IMR-90 (cell line): ENCODE results near the gene YKT6. TPM values are rescaled to one million over a fixed set of nuclear protein-coding genes. Genes with fewer than 3 reads are reported as not detected.
A peak's percentile ranks its signal among the peaks of the same experiment; 100 is the strongest.

Source experiments
- ATAC-seq: fragments of 200-7000 bp; cut with Tn5 transposase; 2 replicates; pipeline ENCODE4 v1.9.1; 2020; ENCODE audit warnings: low read depth, mild to moderate bottlenecking, moderate library complexity
- BruUV-seq: library from RNA; stranded (reverse); fragments of 400-500 nt; replicated peaks from 2 replicates; lab custom pipeline; 2021; lab: Mats Ljungman, UMichigan
- CTCF ChIA-PET: fragments of 300-600 bp; formaldehyde crosslinking; extraction: SDS; loops from one replicate; lab custom pipeline; 2021; ENCODE audit warnings: antibody characterized with exemption; lab: Yijun Ruan, JAX
- POLR2A ChIA-PET: fragments of 300-600 bp; sonication (Branson Sonifier 250); formaldehyde crosslinking; loops from one replicate; lab custom pipeline; 2022; ENCODE audit warnings: antibody characterized with exemption; ENCODE audit not compliant: unreplicated experiment; lab: Charles Lee
- DNase-seq: peaks from one replicate; pipeline ENCODE4 v3.0.0; 2013
- H2AFZ ChIP-seq: replicated peaks from 2 replicates; pipeline ENCODE3; 2013; ENCODE audit warnings: low read length, mild to moderate bottlenecking; ENCODE audit not compliant: poor library complexity
- H2AK5ac ChIP-seq: 2 replicates; pipeline ENCODE4 v1.6.1; 2013; ENCODE audit warnings: low read depth, low read length, inconsistent platforms
- H2AK9ac ChIP-seq: replicated peaks from 2 replicates; pipeline ENCODE3; 2013; ENCODE audit warnings: mild to moderate bottlenecking, low read depth, low read length, moderate library complexity; ENCODE audit not compliant: poor library complexity
- H2BK120ac ChIP-seq: 2 replicates; pipeline ENCODE4 v1.6.1; 2013; ENCODE audit warnings: low read depth, low read length, inconsistent platforms
- H2BK15ac ChIP-seq: 3 replicates; pipeline ENCODE4 v1.6.1; 2013; ENCODE audit warnings: low read depth, low read length, inconsistent platforms
- H2BK20ac ChIP-seq: 2 replicates; pipeline ENCODE4 v1.6.1; 2013; ENCODE audit warnings: low read depth, mild to moderate bottlenecking, inconsistent platforms, low read length, moderate library complexity
- H2BK5ac ChIP-seq: 2 replicates; pipeline ENCODE4 v1.6.1; 2013; ENCODE audit warnings: mild to moderate bottlenecking, low read depth, low read length, inconsistent platforms; ENCODE audit not compliant: poor library complexity, severe bottlenecking
- H3K14ac ChIP-seq: replicated peaks from 2 replicates; pipeline ENCODE4 v1.6.1; 2013; ENCODE audit warnings: low read depth, low read length, inconsistent platforms
- H3K18ac ChIP-seq: 2 replicates; pipeline ENCODE4 v1.6.1; 2013; ENCODE audit warnings: low read depth, low read length, control low read depth
- H3K23ac ChIP-seq: 2 replicates; pipeline ENCODE4 v1.6.1; 2013; ENCODE audit warnings: low read depth, low read length, inconsistent platforms
- H3K27ac ChIP-seq: 2 replicates; pipeline ENCODE4 v1.5.1; 2013; ENCODE audit warnings: mild to moderate bottlenecking, control low read depth, low read length; ENCODE audit not compliant: insufficient read depth
- H3K27me3 ChIP-seq: 2 replicates; pipeline ENCODE4 v1.6.1; 2013; ENCODE audit warnings: low read length; ENCODE audit not compliant: control insufficient read depth, insufficient read depth
- H3K36me3 ChIP-seq: 2 replicates; pipeline ENCODE4 v1.6.1; 2013; ENCODE audit warnings: low read length, mixed read lengths; ENCODE audit not compliant: control insufficient read depth, insufficient read depth
- H3K4ac ChIP-seq: 2 replicates; pipeline ENCODE4 v1.6.1; 2013; ENCODE audit warnings: low read depth, low read length, inconsistent platforms
- H3K4me1 ChIP-seq: 2 replicates; pipeline ENCODE4 v1.6.1; 2013; ENCODE audit warnings: low read length, mixed read lengths; ENCODE audit not compliant: control insufficient read depth, insufficient read depth
- H3K4me2 ChIP-seq: 2 replicates; pipeline ENCODE4 v1.6.1; 2013; ENCODE audit warnings: low read depth, mild to moderate bottlenecking, control low read depth, low read length, moderate library complexity
- H3K4me3 ChIP-seq: 2 replicates; pipeline ENCODE4 v1.5.1; 2013; ENCODE audit warnings: low read depth, mild to moderate bottlenecking, control low read depth, low read length, moderate library complexity; ENCODE audit not compliant: insufficient read depth
- H3K56ac ChIP-seq: 2 replicates; pipeline ENCODE4 v1.6.1; 2013; ENCODE audit warnings: low read length, inconsistent platforms; ENCODE audit not compliant: insufficient read depth; ENCODE audit errors: extremely low read depth
- H3K79me1 ChIP-seq, 2 experiments: 2 replicates each; pipeline ENCODE4 v1.6.1; 2013; ENCODE audit warnings: low read length in 2 of 2, inconsistent platforms in 1 of 2, low read depth in 1 of 2
- H3K9ac ChIP-seq: 2 replicates; pipeline ENCODE4 v1.6.1; 2013; ENCODE audit warnings: low read depth, low read length, control low read depth
- H3K9me1 ChIP-seq: 2 replicates; pipeline ENCODE4 v1.6.1; 2013; ENCODE audit warnings: low read length, inconsistent platforms; ENCODE audit not compliant: insufficient read depth
- H3K9me3 ChIP-seq: 2 replicates; pipeline ENCODE4 v1.6.1; 2013; ENCODE audit warnings: low read length; ENCODE audit not compliant: control insufficient read depth, insufficient read depth
- H4K20me1 ChIP-seq: 2 replicates; pipeline ENCODE4 v1.6.1; 2013; ENCODE audit warnings: low read length, inconsistent platforms; ENCODE audit not compliant: insufficient read depth
- H4K5ac ChIP-seq: 2 replicates; pipeline ENCODE4 v1.6.1; 2013; ENCODE audit warnings: mild to moderate bottlenecking, low read depth, low read length, control low read depth
- H4K8ac ChIP-seq, 2 experiments: 2 replicates each; pipeline ENCODE4 v1.6.1; 2013; ENCODE audit warnings: low read depth in 2 of 2, low read length in 2 of 2, control low read depth in 1 of 2, inconsistent platforms in 1 of 2
- H4K91ac ChIP-seq: 2 replicates; pipeline ENCODE4 v1.6.1; 2013; ENCODE audit warnings: low read depth, low read length, inconsistent platforms; ENCODE audit not compliant: insufficient read depth
- BHLHE40 ChIP-seq: fragments of 150-350 bp; IDR thresholded peaks from 2 replicates; pipeline ENCODE4 v1.6.1; 2016; ENCODE audit warnings: mild to moderate bottlenecking, low read depth, low read length
- CEBPB ChIP-seq: IDR thresholded peaks from 2 replicates; pipeline ENCODE4 v1.6.1; 2012; ENCODE audit warnings: low read depth, low read length, improper control_type of control experiment
- CHD1 ChIP-seq: IDR thresholded peaks from 2 replicates; pipeline ENCODE4 v1.6.1; 2012; ENCODE audit warnings: low read depth, low read length, improper control_type of control experiment
- ELK1 ChIP-seq: fragments of 150-350 bp; IDR thresholded peaks from 2 replicates; pipeline ENCODE4 v1.6.1; 2016; ENCODE audit warnings: low read depth, mild to moderate bottlenecking, low read length, moderate library complexity, borderline replicate concordance
- MAFK ChIP-seq: IDR thresholded peaks from 2 replicates; pipeline ENCODE4 v1.6.1; 2012; ENCODE audit warnings: low read depth, low read length, improper control_type of control experiment
- MAZ ChIP-seq: IDR thresholded peaks from 2 replicates; pipeline ENCODE4 v1.6.1; 2012; ENCODE audit warnings: low read depth, mild to moderate bottlenecking, low read length, improper control_type of control experiment, moderate library complexity, borderline replicate concordance
- MXI1 ChIP-seq: IDR thresholded peaks from 2 replicates; pipeline ENCODE4 v1.6.1; 2012; ENCODE audit warnings: low read depth, mild to moderate bottlenecking, low read length, moderate library complexity, borderline replicate concordance
- NFE2L2 ChIP-seq: fragments of 150-350 bp; IDR thresholded peaks from 2 replicates; pipeline ENCODE4 v1.6.1; 2016; ENCODE audit warnings: low read depth, mild to moderate bottlenecking, low read length
- POLR2A ChIP-seq: IDR thresholded peaks from 2 replicates; pipeline ENCODE4 v1.6.1; 2012; ENCODE audit warnings: mild to moderate bottlenecking, low read depth, low read length
- RCOR1 ChIP-seq: IDR thresholded peaks from 2 replicates; pipeline ENCODE4 v1.6.1; 2012; ENCODE audit warnings: mild to moderate bottlenecking, low read length, improper control_type of control experiment; ENCODE audit not compliant: insufficient replicate concordance
- RFX5 ChIP-seq: IDR thresholded peaks from 2 replicates; pipeline ENCODE4 v1.8.0; 2012; ENCODE audit warnings: low read depth, mild to moderate bottlenecking, low read length, moderate library complexity
- SMC3 ChIP-seq: fragments of 150-350 bp; IDR thresholded peaks from 2 replicates; pipeline ENCODE4 v1.6.1; 2016; ENCODE audit warnings: low read depth, mild to moderate bottlenecking, antibody characterized with exemption, low read length, moderate library complexity
- WGBS, 2 experiments: methylation state at CpG; one replicate each; pipeline versions ENCODE4 v1.1.5 to v1.1.7; 2013; ENCODE audit warnings: missing lambda C conversion rate in 2 of 2; ENCODE audit not compliant: insufficient read length in 1 of 2; ENCODE audit errors: extremely low coverage in 2 of 2; 5-methylcytosine and 5-hydroxymethylcytosine counted together
- dilution Hi-C: fragments of 300-500 bp; cut with HindIII; formaldehyde crosslinking; loops from one replicate; pipeline ENCODE4 v1.14.3; 2018; ENCODE audit warnings: low sequenced_read_pairs; ENCODE audit not compliant: unreplicated experiment
- in situ Hi-C: fragments of 300-500 bp; cut with MboI; formaldehyde crosslinking; loops from 3 replicates; pipeline ENCODE4 v1.14.3; 2019; ENCODE audit warnings: low sequenced_read_pairs, inconsistent platforms, mixed read lengths
- intact Hi-C: fragments of 100-400 bp; cut with micrococcal nuclease; formaldehyde crosslinking; loops from 2 replicates; pipeline ENCODE4 v1.10.0; 2022
- polyA plus RNA-seq, 3 experiments: library from polyadenylated mRNA; depleted of rRNA; stranded (reverse); fragments of >200 nt; gene quantifications; 2 replicates each; pipeline ENCODE4 v1.2.3, GENCODE V29; 2012; ENCODE audit warnings: low replicate concordance in 1 of 3
- total RNA-seq: library from RNA; depleted of rRNA; stranded (reverse); fragments of >200 nt; gene quantifications from 2 replicates; pipeline ENCODE4 v1.2.3, GENCODE V29; 2012
- TF ChIP-seq, protein P1 (sequence below): conservative IDR thresholded peaks from 2 replicates; pipeline ENCODE4 v1.5.1; 2012; ENCODE audit warnings: mild to moderate bottlenecking, low read depth, low read length, improper control_type of control experiment

YKT6 gene
- total and polyA plus RNA-seq, 2 of the 4 experiments (the other 2 are of a cell fraction), result 115 to 120 TPM

- POLR2A ChIA-PET, result interaction anchor here (0.8 kb wide), 1 partner anchor 12 kb away, joined by 3 read pairs; no protein-coding TSS in a partner anchor
- peak overlapping the region; percentile 22 for H2AK9ac ChIP-seq
- H2BK5ac ChIP-seq, result peak overlapping the region; percentile 76
- H3K9ac ChIP-seq, result no peak overlapping the region
- peak overlapping the region; percentile 73 for H4K5ac ChIP-seq
- BruUV-seq, result no TSS peak
- intact Hi-C loops, result no loop called here
- peak overlapping the region; percentile 32; the same call in 1 of the 2 replicates for H3K23ac ChIP-seq
- no peaks in the 10 kb centered on the region for H3K79me1 ChIP-seq
- in situ Hi-C loops, result no loop called here
- DNase-seq (no peak), ATAC-seq (peak; percentile 3)
- no peak overlapping the region for H3K4me3 ChIP-seq
- H3K9me1 ChIP-seq, result peaks cover 7% of the 10 kb centered on the region; the same call in 1 of the 2 replicates
- no peak for TF ChIP-seq BHLHE40
- TF ChIP-seq MAFK, result no peak
- TF ChIP-seq ELK1, result no peak
- TF ChIP-seq RFX5, result no peak
- no peak for TF ChIP-seq CHD1
- TF ChIP-seq RCOR1, result no peak
- TF ChIP-seq, protein P1, sequence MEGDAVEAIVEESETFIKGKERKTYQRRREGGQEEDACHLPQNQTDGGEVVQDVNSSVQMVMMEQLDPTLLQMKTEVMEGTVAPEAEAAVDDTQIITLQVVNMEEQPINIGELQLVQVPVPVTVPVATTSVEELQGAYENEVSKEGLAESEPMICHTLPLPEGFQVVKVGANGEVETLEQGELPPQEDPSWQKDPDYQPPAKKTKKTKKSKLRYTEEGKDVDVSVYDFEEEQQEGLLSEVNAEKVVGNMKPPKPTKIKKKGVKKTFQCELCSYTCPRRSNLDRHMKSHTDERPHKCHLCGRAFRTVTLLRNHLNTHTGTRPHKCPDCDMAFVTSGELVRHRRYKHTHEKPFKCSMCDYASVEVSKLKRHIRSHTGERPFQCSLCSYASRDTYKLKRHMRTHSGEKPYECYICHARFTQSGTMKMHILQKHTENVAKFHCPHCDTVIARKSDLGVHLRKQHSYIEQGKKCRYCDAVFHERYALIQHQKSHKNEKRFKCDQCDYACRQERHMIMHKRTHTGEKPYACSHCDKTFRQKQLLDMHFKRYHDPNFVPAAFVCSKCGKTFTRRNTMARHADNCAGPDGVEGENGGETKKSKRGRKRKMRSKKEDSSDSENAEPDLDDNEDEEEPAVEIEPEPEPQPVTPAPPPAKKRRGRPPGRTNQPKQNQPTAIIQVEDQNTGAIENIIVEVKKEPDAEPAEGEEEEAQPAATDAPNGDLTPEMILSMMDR, result no peak
- no peak for TF ChIP-seq MAZ
- no peak for TF ChIP-seq NFE2L2
- no peak for TF ChIP-seq MXI1
- TF ChIP-seq POLR2A, result no peak
- TF ChIP-seq SMC3, result no peak
- no peak for TF ChIP-seq CEBPB
- H3K9me3 ChIP-seq, result no peaks in the 10 kb centered on the region
- no CpG with 5 or more reads among the region's 1 CpG for WGBS, 2 experiments
- H2AK5ac ChIP-seq, result peak overlapping the region; percentile 67
- CTCF ChIA-PET, result interaction anchor here (0.6 to 0.7 kb wide), 2 partner anchors 81 to 418 kb away, joined by 3 read pairs; no protein-coding TSS in a partner anchor
- peaks cover 8% of the 10 kb centered on the region for H3K4me1 ChIP-seq
- H2BK20ac ChIP-seq, result peak overlapping the region; percentile 75
- H3K36me3 ChIP-seq, result no peaks in the 10 kb centered on the region
- H2BK15ac ChIP-seq, result peak overlapping the region; percentile 27; the same call in 1 of the 3 replicates
- peak overlapping the region; percentile 7 to 62; a peak in 3 of 4 replicates for H4K8ac ChIP-seq
- dilution Hi-C loops, result no loop called here
- H3K14ac ChIP-seq, result peak overlapping the region; percentile 16
- no peaks in the 10 kb centered on the region for H4K20me1 ChIP-seq
- H4K91ac ChIP-seq, result peak overlapping the region; percentile 58
- peaks cover 2% of the 10 kb centered on the region; the same call in 1 of the 2 replicates for H3K27me3 ChIP-seq
- H3K27ac ChIP-seq, result peak overlapping the region; percentile 65; the same call in 1 of the 2 replicates
- peak overlapping the region; percentile 15 for H2AFZ ChIP-seq
- H3K4me2 ChIP-seq, result peak overlapping the region; percentile 35; the same call in 1 of the 2 replicates
- peak overlapping the region; percentile 35 for H3K4ac ChIP-seq
- H2BK120ac ChIP-seq, result peak overlapping the region; percentile 36
- no peak overlapping the region for H3K56ac ChIP-seq
- H3K18ac ChIP-seq, result peak overlapping the region; percentile 64
Observed at GRCh38 chr7:44162785-44163395, 37.9 kb upstream of the YKT6 start.
